ENCODE data around the gene APBB1.

DNA sequence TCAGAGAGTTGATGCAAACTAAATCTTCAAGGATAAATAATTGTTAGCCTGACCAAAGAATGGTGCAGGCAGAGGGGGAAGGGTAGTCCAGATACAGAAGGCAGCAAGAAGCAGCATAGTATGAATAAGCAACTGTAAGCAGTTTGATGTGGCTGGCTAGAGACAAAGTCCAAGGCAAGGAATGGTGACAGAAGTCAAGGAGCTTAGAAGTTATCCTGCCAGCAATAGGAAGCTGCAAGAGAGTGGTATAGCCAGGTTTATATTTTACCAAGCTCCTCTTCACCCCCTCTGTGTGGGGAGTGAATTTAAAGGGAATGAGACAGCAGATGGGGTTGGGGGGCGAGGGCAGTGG, 40.2 kb upstream of the APBB1 start:
- TF ChIP-seq POLR2A (IDR thresholded peaks at IDR 0.05), result no peak
- no peak for TF ChIP-seq CTCF (IDR thresholded peaks at IDR 0.05)

Measured in Peyer's patch (tissue), 4 donors.